HG02763 (cell line): Measurements from ENCODE around the gene FOXD4.
"Not testable (repeated sequence)": the region's sequence is repeated elsewhere in the genome, so short reads cannot be mapped to it uniquely, and the experiment has no call there.

ENCODE experiments used
- ATAC-seq: cut with Tn5 transposase; IDR thresholded peaks from one replicate; pipeline ENCODE4 v1.9.1; 2021; ENCODE audit warnings: mild to moderate bottlenecking, moderate library complexity; ENCODE audit not compliant: unreplicated experiment

Gene FOXD4

GRCh38 chr9:117995-118467, at the start of gene FOXD4:
TSS of gene FOXD4 (minus strand) at chr9:118417. CDS start at chr9:118119, 298 bp downstream.
- not testable (repeated sequence) for ATAC-seq

DNA sequence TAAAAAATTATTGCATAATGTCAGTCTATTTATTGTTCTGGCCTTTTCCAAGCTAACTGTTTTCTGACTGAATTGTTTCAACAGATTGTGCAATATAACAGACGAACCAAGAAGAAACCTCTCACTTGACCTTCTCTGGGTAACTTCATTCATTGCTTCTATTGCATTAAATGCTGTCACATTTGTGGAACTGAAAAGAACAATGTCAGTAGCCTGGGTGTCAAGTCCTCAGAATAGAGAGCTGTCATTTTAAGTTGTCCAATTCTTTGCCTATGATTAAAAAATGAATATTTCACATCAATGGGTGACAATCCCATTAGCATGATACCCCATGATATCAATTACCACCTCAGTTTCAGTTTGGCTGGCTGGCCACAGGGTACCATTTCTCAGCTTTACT, 41.7 kb upstream of the FOXD4 start:
- not testable (repeated sequence) for ATAC-seq

- ATAC-seq: not testable (repeated sequence)
These were observed 33.0 kb upstream of the FOXD4 start for GRCh38 chr9:151173-151572.

DNA sequence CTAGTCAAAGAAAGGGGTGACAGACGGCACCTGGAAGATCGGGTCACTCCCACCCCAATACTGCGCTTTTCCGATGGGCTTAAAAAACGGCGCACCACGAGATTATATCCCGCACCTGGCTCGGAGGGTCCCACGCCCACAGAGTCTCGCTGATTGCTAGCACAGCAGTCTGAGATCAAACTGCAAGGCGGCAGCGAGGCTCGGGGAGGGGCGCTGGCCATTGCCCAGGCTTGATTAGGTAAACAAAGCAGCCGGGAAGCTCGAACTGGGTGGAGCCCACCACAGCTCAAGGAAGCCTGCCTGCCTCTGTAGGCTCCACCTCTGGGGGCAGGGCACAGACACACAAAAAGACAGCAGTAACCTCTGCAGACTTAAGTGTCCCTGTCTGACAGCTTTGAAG, 21.7 kb upstream of the FOXD4 start:
- not testable (repeated sequence) for ATAC-seq

GRCh38 chr9:117144-117994, 848 bp downstream of the FOXD4 start:
- ATAC-seq: not testable (repeated sequence)

DNA sequence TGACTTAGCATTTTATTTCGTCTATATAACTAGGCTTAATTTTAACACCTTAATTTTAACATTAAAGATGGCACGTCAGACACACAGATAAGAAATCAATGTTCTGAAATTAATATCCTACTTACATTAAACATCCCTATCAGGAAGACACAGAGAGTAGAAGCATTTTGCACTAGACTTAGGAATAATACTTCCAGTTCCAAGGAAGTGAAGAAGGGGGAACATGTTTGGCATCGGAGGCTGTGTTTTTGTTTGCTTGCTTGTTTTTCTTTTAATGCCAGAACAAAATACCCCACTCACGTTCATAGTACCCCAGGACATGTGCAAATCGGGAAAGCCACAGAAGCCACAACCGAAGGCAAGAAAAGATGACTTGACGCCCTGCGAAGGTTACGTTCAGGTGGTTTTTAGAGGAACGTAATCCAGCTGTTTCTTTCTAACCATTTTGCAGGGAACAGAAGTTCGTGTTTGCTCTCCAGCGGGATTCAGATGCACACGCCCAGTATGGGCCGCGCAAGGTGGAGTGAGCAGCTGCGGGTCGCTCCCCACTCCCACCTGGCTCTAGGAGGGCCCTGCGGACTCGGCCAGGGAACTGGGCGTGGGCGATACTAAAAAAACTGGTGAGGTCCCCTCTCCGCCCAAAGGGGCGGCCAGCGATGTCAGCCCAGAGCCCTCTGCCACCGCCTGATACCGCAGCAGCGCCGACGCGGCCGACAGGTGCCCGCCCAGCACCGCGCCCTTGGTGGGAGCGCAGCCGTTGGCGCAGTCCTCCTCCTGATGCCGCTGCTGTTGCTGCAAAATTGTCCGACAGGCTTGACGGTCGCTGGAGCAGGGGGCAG, 1.8 kb downstream of the FOXD4 start:
- not testable (repeated sequence) for ATAC-seq

- ATAC-seq: not testable (repeated sequence)
These were observed 3.1 kb downstream of the FOXD4 start for GRCh38 chr9:115118-115451.

DNA sequence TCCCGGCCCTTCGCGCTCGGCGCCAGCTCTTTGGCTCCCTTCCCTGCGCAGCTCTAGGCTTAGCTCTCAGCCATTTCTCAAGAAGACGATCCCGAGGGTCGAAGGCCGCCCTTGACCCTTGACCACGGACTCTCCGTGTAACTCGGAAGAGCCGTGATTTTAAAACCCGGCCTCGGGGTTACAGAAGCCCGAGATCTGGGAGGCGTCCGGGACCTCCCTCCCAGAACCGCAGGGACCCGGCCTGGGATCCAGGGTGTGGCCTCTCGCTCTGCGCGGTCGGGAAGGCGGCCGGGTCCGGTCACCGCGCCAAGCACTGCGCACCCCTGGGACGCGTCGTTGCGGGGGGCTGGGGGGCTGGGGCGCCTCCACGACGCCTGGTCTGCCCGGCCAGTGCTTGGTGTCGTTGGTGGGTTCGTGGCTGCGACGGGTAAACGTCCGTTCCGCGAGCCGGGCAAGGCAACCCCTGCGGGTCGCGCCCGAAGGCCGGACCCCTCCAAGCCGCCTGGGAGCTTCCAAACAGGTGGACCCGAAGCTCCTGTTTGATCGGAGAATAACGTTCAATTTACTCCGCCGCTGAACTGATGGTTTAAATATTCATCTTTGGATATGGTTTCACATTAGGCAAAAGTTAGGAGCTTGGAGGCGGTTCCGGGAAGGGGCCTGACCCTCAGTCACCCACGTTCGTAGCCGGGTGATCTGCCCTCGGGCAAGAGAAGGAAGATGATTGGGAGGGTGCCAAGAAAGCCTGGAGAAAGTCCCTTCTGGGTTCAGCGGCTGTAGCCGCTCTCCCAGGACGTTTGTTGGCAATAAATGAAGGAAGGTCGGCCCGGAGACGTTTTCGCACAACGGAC, 3.7 kb downstream of the FOXD4 start:
- ATAC-seq: not testable (repeated sequence)

- not testable (repeated sequence) for ATAC-seq
These were observed 4.5 kb downstream of the FOXD4 start for GRCh38 chr9:113468-114266.

GRCh38 chr9:112589-113467, 5.4 kb downstream of the FOXD4 start:
- not testable (repeated sequence) for ATAC-seq

GRCh38 chr9:110672-111071, 7.5 kb downstream of the FOXD4 start:
- not testable (repeated sequence) for ATAC-seq

- ATAC-seq: not testable (repeated sequence)
These were observed 8.7 kb downstream of the FOXD4 start for GRCh38 chr9:109540-109939.

GRCh38 chr9:108742-109495, 9.3 kb downstream of the FOXD4 start:
- not testable (repeated sequence) for ATAC-seq

- ATAC-seq: not testable (repeated sequence)
These were observed 12.2 kb downstream of the FOXD4 start for GRCh38 chr9:105991-106390.

GRCh38 chr9:100430-100829, 17.8 kb downstream of the FOXD4 start:
- ATAC-seq: not testable (repeated sequence)

DNA sequence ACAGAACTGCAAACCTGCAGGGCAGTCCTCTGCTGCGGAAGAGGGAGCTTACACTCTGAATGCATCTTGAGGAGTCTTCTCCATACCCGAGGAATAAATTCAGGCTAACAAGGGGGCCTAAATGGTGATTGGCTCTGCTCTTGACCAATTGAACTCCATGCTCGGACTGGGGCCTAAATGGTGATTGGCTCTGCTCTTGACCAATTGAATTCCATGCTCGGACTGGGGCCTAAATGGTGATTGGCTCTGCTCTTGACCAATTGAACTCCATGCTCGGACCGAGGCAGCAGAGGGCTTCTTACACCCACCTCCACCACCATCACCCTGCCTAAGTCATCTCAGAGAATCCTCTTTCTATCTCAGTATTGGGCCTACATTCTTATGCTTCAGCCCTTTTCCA, 18.4 kb downstream of the FOXD4 start:
- not testable (repeated sequence) for ATAC-seq

- not testable (repeated sequence) for ATAC-seq
These were observed 19.4 kb downstream of the FOXD4 start for GRCh38 chr9:98775-99174.

DNA sequence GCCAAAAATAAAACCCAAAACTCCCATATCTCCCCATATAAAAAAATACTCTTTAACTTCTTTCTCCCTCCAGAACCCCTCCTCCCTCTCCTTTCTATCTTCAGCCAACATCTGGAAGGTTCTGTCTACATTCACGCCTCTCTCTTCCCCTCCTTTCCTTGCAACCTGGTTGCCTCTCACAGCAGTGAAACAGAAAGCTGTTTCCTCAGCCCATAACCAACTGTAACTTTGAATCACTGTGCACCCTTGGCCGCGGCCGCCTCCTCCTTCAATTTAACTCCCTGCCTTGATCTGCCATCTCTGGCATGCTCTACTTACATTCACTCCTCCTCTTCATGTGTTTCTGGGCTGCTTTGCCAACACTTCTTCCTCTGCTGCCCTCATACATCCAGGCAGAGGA, 23.2 kb downstream of the FOXD4 start:
- ATAC-seq: not testable (repeated sequence)
